Stimulated activated CD4-positive, alpha-beta T cell treated with anti-CD3 and anti-CD28 coated beads, Interleukin-2, amount 100 ng/mL, for 48 hours (primary cell): ENCODE measurements around the gene SLC29A2.

Source experiments
- DNase-seq, 2 donors: peaks; one replicate each; pipeline ENCODE4 v3.0.0-alpha.2; 2020

The SLC29A2 gene

GRCh38 chr11:66315921-66316811 is 55.4 kb downstream of the SLC29A2 start:
- no peak for DNase-seq

- no peak for DNase-seq
Observed at GRCh38 chr11:66315498-66315885, 56.1 kb downstream of the SLC29A2 start.

GRCh38 chr11:66314561-66315497 is 56.7 kb downstream of the SLC29A2 start:
- no peak for DNase-seq

- DNase-seq = no peak
Observed at GRCh38 chr11:66314186-66314501, 57.4 kb downstream of the SLC29A2 start.

- DNase-seq = no peak
Observed at GRCh38 chr11:66313321-66314185, 58.0 kb downstream of the SLC29A2 start.

- peak; percentile 91 to 98 for DNase-seq
Observed at GRCh38 chr11:66312549-66313320, 58.8 kb downstream of the SLC29A2 start.
